KOPT-K1 (cell line): ENCODE results near the gene ATP12A.

ENCODE experiments used
- H3K27ac ChIP-seq: fragments of 200-600 bp; sonication (generic); 2 replicates; pipeline ENCODE4 v1.5.1; 2016; ENCODE audit warnings: antibody characterized with exemption, mild to moderate bottlenecking, low read depth, low read length; ENCODE audit not compliant: poor library complexity, severe bottlenecking
- H3K36me3 ChIP-seq: fragments of 200-600 bp; sonication (generic); 2 replicates; pipeline ENCODE4 v1.5.1; 2017; ENCODE audit warnings: antibody characterized with exemption, mild to moderate bottlenecking, low read length, moderate library complexity; ENCODE audit not compliant: insufficient read depth
- H3K9me3 ChIP-seq: fragments of 200-600 bp; sonication (generic); 2 replicates; pipeline ENCODE4 v1.5.1; 2017; ENCODE audit warnings: antibody characterized with exemption, low read length, mild to moderate bottlenecking; ENCODE audit not compliant: insufficient read depth, poor library complexity, severe bottlenecking

Gene ATP12A

DNA sequence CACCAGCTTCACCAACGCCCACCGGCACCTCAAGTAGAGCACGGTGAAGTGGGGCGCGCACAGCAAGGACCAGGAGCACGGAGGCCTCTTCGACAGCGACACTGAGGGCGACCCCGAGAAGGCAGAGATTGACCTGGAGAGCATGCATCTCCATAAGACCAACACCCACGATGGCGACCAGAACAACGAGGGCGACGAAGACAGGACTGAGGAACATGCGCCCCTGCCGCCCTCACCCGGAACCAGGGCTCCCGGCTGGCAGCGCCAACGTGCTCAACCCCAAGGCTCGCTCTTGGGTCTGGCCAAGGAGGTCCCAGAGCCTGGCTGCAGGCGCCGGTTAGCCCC, 65.3 kb downstream of the ATP12A start:
- H3K36me3 ChIP-seq: no peaks in the 10 kb centered on the region
- no peak overlapping the region for H3K27ac ChIP-seq
- no peaks in the 10 kb centered on the region for H3K9me3 ChIP-seq

DNA sequence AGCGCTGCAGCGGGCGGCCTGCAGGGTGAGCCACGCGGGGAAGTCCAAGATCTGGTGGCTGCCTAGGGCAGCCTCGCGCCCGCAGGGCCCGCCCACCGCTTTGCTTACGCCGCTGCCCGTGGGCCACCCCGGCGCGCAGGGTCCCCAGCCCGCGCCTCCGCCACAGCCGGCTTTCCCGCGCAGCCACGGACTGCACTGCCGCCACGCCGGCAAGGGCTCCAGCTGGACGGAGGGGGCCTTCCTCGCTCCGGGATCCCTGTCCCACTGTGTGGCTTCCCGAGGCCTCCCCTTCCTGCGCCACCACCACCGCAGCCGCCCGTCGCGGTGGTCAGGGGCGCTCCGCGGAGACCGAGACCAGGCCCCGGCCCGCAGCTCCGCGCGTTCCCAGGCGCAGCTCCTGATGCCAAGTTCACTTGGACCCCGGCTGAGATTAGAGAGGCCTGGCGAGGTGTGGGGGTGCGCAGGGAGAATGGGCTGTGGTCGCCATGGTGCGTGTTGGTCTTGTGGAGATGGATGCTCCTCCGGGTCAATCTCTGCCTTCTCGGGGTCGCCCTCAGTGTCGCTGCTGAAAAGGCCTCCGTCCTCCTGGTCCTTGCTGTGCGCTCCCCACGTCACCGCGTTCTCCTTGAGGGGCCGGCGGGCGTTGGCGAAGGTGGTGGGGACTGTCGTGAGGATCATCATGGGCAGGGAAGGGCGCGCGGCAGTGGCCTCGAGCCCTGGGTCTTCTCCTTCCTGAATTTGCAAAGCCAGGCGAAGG, 65.8 kb downstream of the ATP12A start:
- no peak overlapping the region for H3K27ac ChIP-seq
- no peaks in the 10 kb centered on the region for H3K9me3 ChIP-seq
- no peaks in the 10 kb centered on the region for H3K36me3 ChIP-seq

DNA sequence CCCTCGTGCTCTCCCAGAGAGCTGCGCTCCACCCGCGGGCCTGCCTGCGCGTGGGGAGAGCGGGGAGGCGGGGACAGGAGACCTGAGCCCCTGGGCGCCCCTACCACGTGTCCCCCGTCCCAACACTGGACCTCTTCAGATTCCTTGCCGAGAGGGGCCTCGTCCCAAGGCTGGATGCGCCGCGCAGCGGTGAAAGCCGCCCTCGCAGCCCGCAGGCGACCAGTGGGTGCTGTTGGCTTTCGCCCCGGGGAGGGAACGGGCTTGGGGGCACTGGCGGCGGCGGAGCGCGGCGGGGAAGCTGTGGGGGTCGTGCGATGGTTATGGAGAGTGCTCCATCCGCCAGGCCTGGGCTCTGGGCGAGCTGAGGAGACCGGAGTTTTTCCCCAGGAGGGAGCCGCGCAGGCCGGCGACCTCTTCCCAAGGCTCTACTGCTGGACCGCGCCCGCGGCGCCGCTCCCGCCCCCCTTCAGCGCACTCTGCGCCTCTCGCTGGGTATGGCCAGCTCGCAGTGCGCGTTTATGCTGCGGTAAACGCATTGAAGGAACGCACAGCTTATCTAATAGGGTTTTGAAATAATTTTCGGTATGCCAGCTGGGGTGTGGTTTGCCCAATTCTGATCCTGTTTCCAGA, 66.5 kb downstream of the ATP12A start:
- H3K36me3 ChIP-seq: no peaks in the 10 kb centered on the region
- no peak overlapping the region for H3K27ac ChIP-seq
- no peaks in the 10 kb centered on the region for H3K9me3 ChIP-seq

DNA sequence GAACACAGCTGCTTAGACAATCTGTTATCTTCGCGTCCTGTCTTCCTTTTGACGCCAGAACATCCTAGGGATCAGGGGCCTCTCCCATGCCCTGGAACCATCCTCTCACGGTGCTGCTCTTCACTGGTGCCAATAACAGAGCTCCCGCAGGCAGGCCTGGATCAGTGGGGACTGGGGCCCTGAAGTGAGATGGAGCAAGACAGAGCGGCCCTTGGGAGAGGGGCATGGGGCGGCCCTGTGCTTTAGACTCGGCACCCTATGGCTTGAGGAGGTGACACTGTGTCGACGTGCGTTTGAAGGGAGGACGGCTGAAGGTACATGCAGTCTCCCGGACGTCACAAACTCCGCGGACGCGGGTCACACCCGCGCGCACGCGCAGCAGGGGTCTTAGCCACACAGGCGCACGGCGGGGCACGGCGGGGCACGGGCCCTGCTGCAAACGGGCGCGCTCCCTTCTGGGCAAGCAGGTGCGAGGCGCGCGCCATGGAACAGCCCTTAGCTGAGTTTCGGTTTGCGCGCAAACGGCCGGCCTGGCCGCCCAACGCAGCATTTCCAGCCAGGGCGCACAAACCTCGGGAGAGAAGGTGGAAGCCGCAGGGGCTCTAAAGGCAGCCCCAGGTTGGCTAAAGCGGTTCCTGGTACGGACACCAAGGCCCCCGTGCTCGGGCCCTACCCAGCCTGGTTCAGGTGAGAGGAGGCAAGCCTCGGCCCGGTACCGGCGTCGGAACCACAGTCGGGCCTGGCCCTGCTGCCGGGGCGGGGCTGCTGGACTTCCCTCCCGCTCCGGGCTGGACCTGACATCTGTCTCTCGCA, 67.2 kb downstream of the ATP12A start:
- H3K27ac ChIP-seq: no peak overlapping the region
- no peaks in the 10 kb centered on the region for H3K36me3 ChIP-seq
- H3K9me3 ChIP-seq: no peaks in the 10 kb centered on the region

DNA sequence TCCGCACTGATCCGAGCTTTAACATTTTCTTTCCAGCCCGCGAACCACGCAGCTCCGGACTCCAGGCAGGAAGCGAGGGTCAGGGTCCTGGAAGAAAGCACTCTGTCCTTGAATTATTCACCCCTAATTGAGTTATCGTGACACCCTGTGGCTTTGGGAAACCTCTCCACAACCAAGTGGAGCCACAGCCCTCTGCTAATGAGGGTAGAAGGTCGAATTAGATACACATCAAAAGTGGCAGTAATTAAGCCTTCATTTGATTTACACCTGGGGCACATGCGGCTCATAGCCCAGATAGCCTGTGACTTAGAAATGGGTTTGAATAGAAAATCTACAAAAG, 67.8 kb downstream of the ATP12A start:
- H3K36me3 ChIP-seq: no peaks in the 10 kb centered on the region
- no peaks in the 10 kb centered on the region for H3K9me3 ChIP-seq
- no peak overlapping the region for H3K27ac ChIP-seq

DNA sequence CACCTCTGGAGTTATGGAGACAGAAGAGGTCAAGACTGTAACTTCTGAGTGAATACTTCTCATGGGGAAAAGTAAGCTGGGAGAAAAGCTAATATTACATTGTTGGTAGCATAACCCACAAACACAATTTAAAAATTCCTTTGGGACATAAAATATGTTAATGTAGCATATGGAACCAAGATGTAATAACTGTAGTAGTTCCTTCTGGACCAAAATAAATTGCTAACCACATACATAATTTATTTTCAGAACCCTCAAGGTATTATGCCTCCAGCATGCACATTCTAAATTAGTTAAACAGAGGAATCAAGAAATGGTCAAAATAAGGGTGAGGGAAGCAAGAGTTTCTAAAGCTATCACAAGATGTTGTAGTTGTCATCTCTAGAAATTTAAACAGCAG, 79.0 kb downstream of the ATP12A start:
- H3K9me3 ChIP-seq: no peaks in the 10 kb centered on the region
- H3K36me3 ChIP-seq: no peaks in the 10 kb centered on the region
- no peak overlapping the region for H3K27ac ChIP-seq
